CD14-positive monocyte (primary cell): ENCODE data around the gene HS6ST3. TPM values are rescaled to one million over a fixed set of nuclear protein-coding genes. Genes with fewer than 3 reads are reported as not detected.

ENCODE experiments used
- DNase-seq, 3 donors: peaks; one replicate each; pipeline ENCODE4 v3.0.0-alpha.2; 2011 to 2022
- H2AFZ ChIP-seq: 2 replicates; pipeline ENCODE4 v1.6.0; 2012; ENCODE audit warnings: mild to moderate bottlenecking, low read depth, low read length, inconsistent platforms; ENCODE audit not compliant: insufficient read depth, poor library complexity, severe bottlenecking
- H3K27ac ChIP-seq, 2 donors: 1 replicate in 1 of 2; 2 replicates in 1 of 2; pipeline ENCODE4 v1.5.1; 2012 to 2013; ENCODE audit warnings: low read length in 2 of 2, control low read depth in 1 of 2, inconsistent platforms in 1 of 2, low read depth in 1 of 2, mild to moderate bottlenecking in 1 of 2
- H3K27me3 ChIP-seq, 2 donors: one replicate each; pipeline versions ENCODE4 v1.6.0 to v1.6.1; 2011 to 2013; ENCODE audit warnings: low read length in 2 of 2; ENCODE audit not compliant: control insufficient read depth in 2 of 2, insufficient read depth in 2 of 2
- H3K36me3 ChIP-seq, 2 donors: replicated peaks in 1 of 2; 1 replicate in 1 of 2; 2 replicates in 1 of 2; pipeline versions ENCODE4 v1.5.1 to v1.6.1; 2012 to 2013; ENCODE audit warnings: low read length in 2 of 2, control low read depth in 1 of 2, inconsistent platforms in 1 of 2, mild to moderate bottlenecking in 1 of 2; ENCODE audit not compliant: insufficient read depth in 2 of 2, control insufficient read depth in 1 of 2
- H3K4me1 ChIP-seq, 2 donors: 1 replicate in 1 of 2; 2 replicates in 1 of 2; pipeline versions ENCODE4 v1.5.1 to v1.6.1; 2012 to 2013; ENCODE audit warnings: low read length in 2 of 2, control low read depth in 1 of 2, inconsistent platforms in 1 of 2, mild to moderate bottlenecking in 1 of 2, moderate library complexity in 1 of 2; ENCODE audit not compliant: insufficient read depth in 2 of 2, control insufficient read depth in 1 of 2
- H3K4me2 ChIP-seq: replicated peaks from 2 replicates; pipeline ENCODE3; 2012; ENCODE audit warnings: low read length, moderate library complexity, mild to moderate bottlenecking; ENCODE audit not compliant: poor library complexity, severe bottlenecking; ENCODE audit errors: extremely low read depth
- H3K4me3 ChIP-seq, 3 experiments: fragments of 200-600 bp in 1 of 3; sonication (generic) in 1 of 3; replicated peaks in 1 of 3; 1 replicate in 2 of 3; 2 replicates in 1 of 3; pipeline ENCODE4 v1.5.1; 2011 to 2013; ENCODE audit warnings: low read length in 3 of 3, mild to moderate bottlenecking in 3 of 3, control low read depth in 2 of 3, low read depth in 2 of 3, inconsistent platforms in 1 of 3, moderate library complexity in 1 of 3
- H3K79me2 ChIP-seq: 2 replicates; pipeline ENCODE4 v1.6.0; 2012; ENCODE audit warnings: mild to moderate bottlenecking, control low read depth, inconsistent platforms, low read length, moderate library complexity; ENCODE audit not compliant: insufficient read depth
- H3K9ac ChIP-seq: 2 replicates; pipeline ENCODE4 v1.6.0; 2017; ENCODE audit warnings: low read length, mild to moderate bottlenecking; ENCODE audit not compliant: insufficient read depth, poor library complexity, severe bottlenecking
- H3K9me3 ChIP-seq, 2 donors: replicated peaks in 1 of 2; 1 replicate in 1 of 2; 2 replicates in 1 of 2; pipeline versions ENCODE4 v1.5.1 to v1.6.1; 2012 to 2013; ENCODE audit warnings: low read length in 2 of 2, control low read depth in 1 of 2; ENCODE audit not compliant: control insufficient read depth in 1 of 2, insufficient read depth in 1 of 2
- H4K20me1 ChIP-seq: 2 replicates; pipeline ENCODE4 v1.6.0; 2012; ENCODE audit warnings: mild to moderate bottlenecking, low read length, control low read depth, moderate library complexity; ENCODE audit not compliant: insufficient read depth
- H3K27ac Mint-ChIP-seq, 7 donors: one replicate each; pipeline ENCODE4 v1.8.0; 2020; ENCODE audit warnings: mild to moderate bottlenecking in 7 of 7, mixed read lengths in 7 of 7, moderate library complexity in 6 of 7, inconsistent platforms in 2 of 7
- H3K27me3 Mint-ChIP-seq, 3 donors: one replicate each; pipeline ENCODE4 v1.8.0; 2021 to 2022; ENCODE audit warnings: low read depth in 3 of 3, mild to moderate bottlenecking in 3 of 3, mixed read lengths in 3 of 3, moderate library complexity in 3 of 3, inconsistent platforms in 1 of 3
- H3K36me3 Mint-ChIP-seq, 2 donors: one replicate each; pipeline ENCODE4 v1.8.0; 2020; ENCODE audit warnings: mixed read lengths in 2 of 2, inconsistent platforms in 1 of 2, mild to moderate bottlenecking in 1 of 2
- H3K4me1 Mint-ChIP-seq: one replicate; pipeline ENCODE4 v1.8.0; 2020; ENCODE audit warnings: mild to moderate bottlenecking, mixed read lengths
- H3K4me3 Mint-ChIP-seq, 2 donors: one replicate each; pipeline ENCODE4 v1.8.0; 2020; ENCODE audit warnings: mild to moderate bottlenecking in 2 of 2, mixed read lengths in 2 of 2, moderate library complexity in 1 of 2
- H3K9me3 Mint-ChIP-seq, 7 donors: one replicate each; pipeline ENCODE4 v1.8.0; 2020 to 2022; ENCODE audit warnings: mixed read lengths in 7 of 7, mild to moderate bottlenecking in 6 of 7, moderate library complexity in 6 of 7, inconsistent platforms in 2 of 7
- WGBS: methylation state at CpG from one replicate; pipeline ENCODE4 v1.1.5; 2013; ENCODE audit warnings: missing lambda C conversion rate; ENCODE audit not compliant: insufficient coverage; 5-methylcytosine and 5-hydroxymethylcytosine counted together
- intact Hi-C, 2 donors: fragments of 100-400 bp; cut with micrococcal nuclease; formaldehyde crosslinking; loops; one replicate each; pipeline versions ENCODE4 v1.15.0 to v1.15.1; 2023
- polyA plus RNA-seq, 3 donors: library from polyadenylated mRNA; depleted of rRNA in 1 of 3; unstranded in 2 of 3; stranded (reverse) in 1 of 3; fragments of 300-500 nt in 2 of 3; fragments of >200 nt in 1 of 3; fragmentation: Illumina TruSeq in 2 of 3; gene quantifications; 1 replicate in 2 of 3; 2 replicates in 1 of 3; pipeline ENCODE4 v1.2.3, GENCODE V29; 2012 to 2021
- TF ChIP-seq, protein P1 (sequence below): fragments of 200-600 bp; IDR thresholded peaks from one replicate; pipeline ENCODE4 v1.8.0; 2022; ENCODE audit warnings: antibody characterized with exemption, mild to moderate bottlenecking

Gene HS6ST3
- polyA plus RNA-seq, 3 donors: not detected

DNA sequence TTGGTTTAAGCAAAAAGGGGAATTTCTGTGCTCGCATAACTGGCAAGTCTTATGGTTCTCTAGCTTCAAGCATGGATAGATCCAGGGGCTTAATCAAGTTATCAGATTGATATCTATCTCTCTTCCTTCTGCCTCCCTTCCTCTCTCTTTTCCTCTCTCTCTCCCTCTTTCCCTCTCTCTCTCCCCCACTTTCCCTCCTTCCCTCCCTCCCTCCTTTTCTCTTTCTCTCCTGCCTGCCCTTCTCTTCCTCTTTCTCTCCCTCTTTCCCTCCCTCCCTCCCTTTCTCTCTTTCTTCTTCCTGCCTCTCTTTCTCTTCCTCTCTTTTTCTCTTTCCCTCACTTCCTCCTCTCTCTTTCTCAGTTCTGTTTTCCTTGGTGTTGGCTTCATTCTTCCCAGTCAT is 195.8 kb downstream of the HS6ST3 start:
- H3K36me3 ChIP-seq: no peaks in the 10 kb centered on the region
- H3K4me2 ChIP-seq: no peak overlapping the region
- no peak overlapping the region for H3K9ac ChIP-seq
- H4K20me1 ChIP-seq: no peaks in the 10 kb centered on the region
- H3K79me2 ChIP-seq: no peaks in the 10 kb centered on the region
- no peaks in the 10 kb centered on the region for H3K4me1 Mint-ChIP-seq
- no peaks in the 10 kb centered on the region for H3K36me3 Mint-ChIP-seq
- no CpG with 5 or more reads among the region's 1 CpG for WGBS
- peaks cover 0 to 8% (median 2%) of the 10 kb centered on the region in 7 donors for H3K9me3 Mint-ChIP-seq
- H3K27ac Mint-ChIP-seq: no peak overlapping the region
- H3K27ac ChIP-seq: no peak overlapping the region
- no peak for DNase-seq
- no peaks in the 10 kb centered on the region for H3K27me3 Mint-ChIP-seq
- TF ChIP-seq, protein P1, sequence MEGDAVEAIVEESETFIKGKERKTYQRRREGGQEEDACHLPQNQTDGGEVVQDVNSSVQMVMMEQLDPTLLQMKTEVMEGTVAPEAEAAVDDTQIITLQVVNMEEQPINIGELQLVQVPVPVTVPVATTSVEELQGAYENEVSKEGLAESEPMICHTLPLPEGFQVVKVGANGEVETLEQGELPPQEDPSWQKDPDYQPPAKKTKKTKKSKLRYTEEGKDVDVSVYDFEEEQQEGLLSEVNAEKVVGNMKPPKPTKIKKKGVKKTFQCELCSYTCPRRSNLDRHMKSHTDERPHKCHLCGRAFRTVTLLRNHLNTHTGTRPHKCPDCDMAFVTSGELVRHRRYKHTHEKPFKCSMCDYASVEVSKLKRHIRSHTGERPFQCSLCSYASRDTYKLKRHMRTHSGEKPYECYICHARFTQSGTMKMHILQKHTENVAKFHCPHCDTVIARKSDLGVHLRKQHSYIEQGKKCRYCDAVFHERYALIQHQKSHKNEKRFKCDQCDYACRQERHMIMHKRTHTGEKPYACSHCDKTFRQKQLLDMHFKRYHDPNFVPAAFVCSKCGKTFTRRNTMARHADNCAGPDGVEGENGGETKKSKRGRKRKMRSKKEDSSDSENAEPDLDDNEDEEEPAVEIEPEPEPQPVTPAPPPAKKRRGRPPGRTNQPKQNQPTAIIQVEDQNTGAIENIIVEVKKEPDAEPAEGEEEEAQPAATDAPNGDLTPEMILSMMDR: no peak
- H3K9me3 ChIP-seq: peaks cover 0 to 4% of the 10 kb centered on the region in 2 donors
- no peak overlapping the region for H2AFZ ChIP-seq
- no peaks in the 10 kb centered on the region for H3K4me1 ChIP-seq
- intact Hi-C loops: no loop called here
- H3K4me3 ChIP-seq: no peak overlapping the region
- H3K4me3 Mint-ChIP-seq: no peak overlapping the region
- no peaks in the 10 kb centered on the region for H3K27me3 ChIP-seq

DNA sequence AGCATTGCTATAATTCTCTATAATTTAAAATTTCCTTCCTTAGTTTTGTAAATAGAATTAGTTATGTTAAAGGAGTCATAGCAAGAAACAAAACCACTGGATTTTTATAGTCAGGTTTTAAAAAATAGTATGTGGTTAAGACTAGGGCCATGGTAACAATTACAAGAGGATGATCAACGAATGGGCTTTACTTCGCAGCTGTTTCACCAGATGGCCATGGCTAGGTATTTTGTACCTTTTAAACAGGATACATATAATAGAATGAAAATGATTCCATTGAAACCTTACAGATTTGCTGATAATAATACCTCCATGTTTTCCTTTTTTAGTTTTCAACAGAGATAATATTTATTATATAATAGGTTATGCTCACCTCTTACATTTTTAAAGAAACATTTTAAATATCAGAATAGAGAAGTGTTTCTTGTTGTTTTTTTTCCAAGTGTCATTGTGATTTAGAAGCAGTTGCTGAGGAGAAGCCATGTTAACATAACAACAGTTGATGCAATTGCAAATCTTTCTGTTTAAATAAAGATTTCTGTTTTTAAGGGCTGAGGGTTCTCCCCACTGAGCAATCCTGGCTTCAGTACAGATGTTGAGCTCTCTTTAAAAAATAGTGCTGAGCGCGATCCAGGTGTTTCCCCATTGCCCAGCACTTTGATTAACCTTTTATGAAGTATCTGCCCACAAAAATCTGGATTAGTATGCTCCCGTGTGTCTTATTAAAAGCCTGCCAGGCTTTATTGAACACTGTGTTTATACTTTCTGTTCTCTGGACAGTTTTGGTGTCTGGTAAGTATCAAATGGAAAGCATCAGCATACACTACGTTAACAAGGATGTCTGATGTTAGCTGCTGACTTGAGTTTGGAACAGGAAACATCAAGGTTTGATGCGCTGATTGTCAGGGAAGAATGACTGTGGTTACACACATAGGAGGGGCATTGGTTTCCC is 205.3 kb downstream of the HS6ST3 start:
- peaks cover 0 to 9% (median 2%) of the 10 kb centered on the region in 7 donors for H3K9me3 Mint-ChIP-seq
- TF ChIP-seq, protein P1: no peak
- Histone ChIP-seq H3K4me1 (no peaks in the 10 kb centered on the region), H2AFZ (no peak overlapping the region), H3K9me3 (peaks cover 4 to 5% of the 10 kb centered on the region in 2 donors), H3K36me3 (no peaks in the 10 kb centered on the region), H3K4me2 (no peak overlapping the region), H3K9ac (no peak overlapping the region), H3K27ac (no peak overlapping the region), H3K4me3 (no peak overlapping the region), H3K27me3 (no peaks in the 10 kb centered on the region), H3K79me2 (no peaks in the 10 kb centered on the region), H4K20me1 (no peaks in the 10 kb centered on the region)
- no peak overlapping the region for H3K27ac Mint-ChIP-seq
- H3K4me1 Mint-ChIP-seq: no peaks in the 10 kb centered on the region
- no peak for DNase-seq
- H3K36me3 Mint-ChIP-seq: no peaks in the 10 kb centered on the region
- intact Hi-C loops: no loop called here
- 76% methylated on average over 4 of the region's 7 CpGs for WGBS
- peaks cover 0 to 2% (median 0%) of the 10 kb centered on the region in 3 donors for H3K27me3 Mint-ChIP-seq
- no peak overlapping the region for H3K4me3 Mint-ChIP-seq
